DND-41 (cell line): ENCODE measurements around the gene KCTD21.
A peak's percentile ranks its signal among the peaks of the same experiment; 100 is the strongest.

Source experiments
- ATAC-seq: fragments of 200-7000 bp; cut with Tn5 transposase; 3 replicates; pipeline ENCODE4 v1.9.1; 2021; ENCODE audit warnings: low read depth; ENCODE audit not compliant: insufficient read depth
- DNase-seq: peaks from one replicate; pipeline ENCODE4 v3.0.0-alpha.2; 2020
- H2AFZ ChIP-seq: 2 replicates; pipeline ENCODE4 v1.6.0; 2012; ENCODE audit warnings: low read depth, low read length
- H3K27ac ChIP-seq: 2 replicates; pipeline ENCODE4 v1.5.1; 2012; ENCODE audit warnings: low read length, inconsistent platforms
- H3K27me3 ChIP-seq: fragments of 200-600 bp; sonication (generic); 2 replicates; pipeline ENCODE4 v1.6.0; 2012; ENCODE audit warnings: low read length, mild to moderate bottlenecking, inconsistent platforms; ENCODE audit not compliant: insufficient read depth, poor library complexity
- H3K36me3 ChIP-seq: 2 replicates; pipeline ENCODE4 v1.5.1; 2012; ENCODE audit warnings: low read length, inconsistent platforms; ENCODE audit not compliant: insufficient read depth
- H3K4me1 ChIP-seq: 2 replicates; pipeline ENCODE4 v1.5.1; 2012; ENCODE audit warnings: mild to moderate bottlenecking, low read length; ENCODE audit not compliant: insufficient read depth
- H3K4me2 ChIP-seq: 2 replicates; pipeline ENCODE4 v1.6.0; 2012; ENCODE audit warnings: mild to moderate bottlenecking, moderate library complexity, low read length, inconsistent platforms; ENCODE audit not compliant: insufficient read depth
- H3K4me3 ChIP-seq, 2 experiments: fragments of 200-600 bp in 1 of 2; shearing (Covaris generic) in 1 of 2; 2 replicates each; pipeline ENCODE4 v1.5.1; 2012 to 2016; ENCODE audit warnings: inconsistent platforms in 2 of 2, low read length in 2 of 2, mild to moderate bottlenecking in 2 of 2, low read depth in 1 of 2, moderate library complexity in 1 of 2
- H3K79me2 ChIP-seq: 2 replicates; pipeline ENCODE4 v1.6.0; 2012; ENCODE audit warnings: low read length, inconsistent platforms; ENCODE audit not compliant: insufficient read depth
- H3K9ac ChIP-seq: 2 replicates; pipeline ENCODE4 v1.6.0; 2012; ENCODE audit warnings: low read depth, mild to moderate bottlenecking, inconsistent platforms, low read length, moderate library complexity
- H3K9me3 ChIP-seq: 2 replicates; pipeline ENCODE4 v1.5.1; 2012; ENCODE audit warnings: low read length, moderate library complexity, mild to moderate bottlenecking, inconsistent platforms; ENCODE audit not compliant: insufficient read depth, severe bottlenecking
- H4K20me1 ChIP-seq: 2 replicates; pipeline ENCODE4 v1.6.0; 2012; ENCODE audit warnings: low read length; ENCODE audit not compliant: insufficient read depth
- EZH2 ChIP-seq: IDR thresholded peaks from 3 replicates; pipeline ENCODE4 v1.6.1; 2012; ENCODE audit warnings: borderline replicate concordance, low read depth, mild to moderate bottlenecking, moderate library complexity, low read length, inconsistent platforms; ENCODE audit not compliant: severe bottlenecking
- TF ChIP-seq, protein P1 (sequence below): IDR thresholded peaks from 2 replicates; pipeline ENCODE4 v1.5.1; 2012; ENCODE audit warnings: borderline replicate concordance, low read length, moderate library complexity, mild to moderate bottlenecking; ENCODE audit not compliant: poor library complexity, severe bottlenecking; ENCODE audit errors: extremely low read depth

Gene KCTD21

DNA sequence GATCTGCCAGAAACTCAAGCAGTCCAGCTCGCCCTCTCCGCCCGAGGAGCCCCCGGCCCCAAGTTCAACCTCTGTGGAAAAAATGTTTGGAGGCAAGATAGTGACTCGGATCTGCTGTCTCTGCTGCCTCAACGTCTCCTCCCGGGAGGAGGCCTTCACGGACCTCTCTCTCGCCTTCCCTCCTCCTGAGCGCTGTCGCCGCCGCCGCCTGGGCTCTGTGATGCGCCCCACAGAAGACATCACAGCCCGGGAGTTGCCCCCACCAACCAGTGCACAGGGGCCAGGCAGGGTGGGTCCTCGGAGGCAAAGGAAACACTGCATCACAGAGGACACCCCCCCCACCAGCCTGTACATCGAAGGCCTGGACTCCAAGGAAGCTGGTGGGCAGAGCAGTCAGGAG lies 21.1 kb upstream of the KCTD21 start:
- Histone ChIP-seq H2AFZ (no peak overlapping the region), H3K9ac (no peak overlapping the region), H3K36me3 (peaks cover 42% of the 10 kb centered on the region), H3K4me3 (no peak overlapping the region), H3K27ac (no peak overlapping the region), H3K9me3 (no peaks in the 10 kb centered on the region), H3K4me2 (no peak overlapping the region), H4K20me1 (0 out of 2 replicates have a peak, but pooled peaks cover 4% of the 10 kb centered on the region), H3K4me1 (peaks cover 2% of the 10 kb centered on the region; the same call in 1 of the 2 replicates), H3K79me2 (no peaks in the 10 kb centered on the region), H3K27me3 (no peaks in the 10 kb centered on the region)
- ATAC-seq (no peak), DNase-seq (no peak)
- TF ChIP-seq, protein P1, sequence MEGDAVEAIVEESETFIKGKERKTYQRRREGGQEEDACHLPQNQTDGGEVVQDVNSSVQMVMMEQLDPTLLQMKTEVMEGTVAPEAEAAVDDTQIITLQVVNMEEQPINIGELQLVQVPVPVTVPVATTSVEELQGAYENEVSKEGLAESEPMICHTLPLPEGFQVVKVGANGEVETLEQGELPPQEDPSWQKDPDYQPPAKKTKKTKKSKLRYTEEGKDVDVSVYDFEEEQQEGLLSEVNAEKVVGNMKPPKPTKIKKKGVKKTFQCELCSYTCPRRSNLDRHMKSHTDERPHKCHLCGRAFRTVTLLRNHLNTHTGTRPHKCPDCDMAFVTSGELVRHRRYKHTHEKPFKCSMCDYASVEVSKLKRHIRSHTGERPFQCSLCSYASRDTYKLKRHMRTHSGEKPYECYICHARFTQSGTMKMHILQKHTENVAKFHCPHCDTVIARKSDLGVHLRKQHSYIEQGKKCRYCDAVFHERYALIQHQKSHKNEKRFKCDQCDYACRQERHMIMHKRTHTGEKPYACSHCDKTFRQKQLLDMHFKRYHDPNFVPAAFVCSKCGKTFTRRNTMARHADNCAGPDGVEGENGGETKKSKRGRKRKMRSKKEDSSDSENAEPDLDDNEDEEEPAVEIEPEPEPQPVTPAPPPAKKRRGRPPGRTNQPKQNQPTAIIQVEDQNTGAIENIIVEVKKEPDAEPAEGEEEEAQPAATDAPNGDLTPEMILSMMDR: no peak
- TF ChIP-seq EZH2: no peak

DNA sequence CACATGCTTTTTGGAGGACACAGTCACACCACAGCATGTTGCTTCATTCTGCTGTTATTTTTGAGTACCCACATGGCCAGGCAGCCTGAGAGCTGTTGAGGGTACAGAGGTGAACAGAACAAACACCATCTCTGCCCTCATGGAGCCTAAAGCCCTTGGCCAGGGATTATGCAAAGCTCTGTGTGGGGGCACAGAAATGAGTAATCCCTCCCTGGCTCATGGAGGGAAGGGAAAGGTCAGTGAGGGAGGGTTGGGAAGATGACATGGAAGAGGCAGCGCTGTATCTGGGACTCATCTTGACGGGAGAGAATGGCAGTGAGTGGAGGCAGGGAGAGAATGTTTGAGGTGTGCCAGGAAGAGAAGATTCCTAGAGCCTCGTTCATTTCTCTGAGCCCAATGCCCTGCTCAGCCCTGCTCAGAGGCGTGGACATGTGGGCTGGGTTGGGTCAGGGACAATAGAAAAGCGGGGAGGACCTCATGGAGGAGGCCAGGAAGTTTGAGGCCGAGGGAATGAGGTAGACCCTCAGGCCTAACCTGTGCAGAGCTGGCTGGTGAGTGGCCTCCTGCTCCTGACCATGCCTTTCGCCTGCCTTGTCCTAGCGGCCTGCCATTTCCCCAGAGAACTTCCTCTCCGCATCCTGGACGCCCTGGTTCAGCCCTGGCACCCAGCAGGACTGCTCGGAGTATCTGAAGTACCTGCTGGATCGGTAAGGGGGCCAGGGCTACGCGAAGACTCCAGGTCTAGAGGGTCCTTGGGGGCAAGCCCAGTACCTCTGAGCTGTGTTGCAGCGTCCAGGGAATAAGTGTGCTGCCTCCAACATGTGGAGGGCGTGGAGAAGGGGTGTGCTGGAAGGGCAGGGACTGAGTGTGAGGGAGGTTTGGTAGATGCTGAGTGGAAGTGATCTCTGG lies 20.1 kb upstream of the KCTD21 start:
- DNase-seq: no peak
- ATAC-seq: peak; percentile 2; the same call in 1 of the 3 replicates
- TF ChIP-seq, protein P1: no peak
- H3K4me2 ChIP-seq: no peak overlapping the region
- no peaks in the 10 kb centered on the region for H3K79me2 ChIP-seq
- H3K4me1 ChIP-seq: peaks cover 9% of the 10 kb centered on the region
- H3K9ac ChIP-seq: no peak overlapping the region
- H2AFZ ChIP-seq: no peak overlapping the region
- H3K9me3 ChIP-seq: no peaks in the 10 kb centered on the region
- H3K36me3 ChIP-seq: peaks cover 33% of the 10 kb centered on the region
- H3K27ac ChIP-seq: 0 out of 2 replicates have a peak overlapping the region, but pooled peaks have one; percentile 25
- H3K27me3 ChIP-seq: no peaks in the 10 kb centered on the region
- no peak overlapping the region for H3K4me3 ChIP-seq
- 0 out of 2 replicates have a peak, but pooled peaks cover 4% of the 10 kb centered on the region for H4K20me1 ChIP-seq

DNA sequence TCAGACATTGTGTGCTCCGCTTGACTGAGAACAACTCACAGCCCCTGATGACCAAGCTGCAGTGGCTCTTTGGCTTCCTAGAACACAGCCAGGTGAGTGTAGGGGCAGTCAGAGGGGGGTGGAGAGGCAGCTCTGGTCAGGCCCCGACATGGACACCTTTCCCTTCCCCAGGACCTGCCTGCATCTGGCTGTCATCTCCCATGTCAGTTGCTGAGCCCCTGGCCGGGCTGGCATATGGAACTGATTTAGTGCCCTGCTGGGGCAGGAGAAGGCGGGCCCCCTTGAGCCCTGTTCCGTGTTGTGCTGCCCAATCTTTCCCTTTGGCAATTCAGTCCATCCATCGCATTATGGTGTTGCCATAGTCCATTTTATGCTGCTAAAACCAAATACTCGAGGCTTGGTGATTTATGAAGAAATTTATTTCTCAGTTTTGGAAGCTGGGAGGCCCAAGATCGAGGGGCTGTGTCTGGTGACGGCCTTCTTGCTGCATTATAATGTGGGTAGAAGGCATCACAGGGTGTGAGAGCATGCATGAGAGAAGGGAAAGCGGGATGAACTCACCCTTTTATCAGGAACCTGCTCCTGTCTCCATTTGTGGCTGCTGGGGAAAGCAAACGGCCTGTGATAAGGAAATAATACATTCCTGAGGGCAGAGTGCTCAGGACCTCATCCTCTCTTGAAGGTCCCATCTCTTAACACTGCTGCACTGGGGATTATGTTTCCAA lies 19.3 kb upstream of the KCTD21 start:
- H3K27me3 ChIP-seq: no peaks in the 10 kb centered on the region
- no peak for TF ChIP-seq EZH2
- TF ChIP-seq, protein P1: no peak
- H3K4me1 ChIP-seq: peaks cover 17% of the 10 kb centered on the region
- DNase-seq: no peak
- no peaks in the 10 kb centered on the region for H3K79me2 ChIP-seq
- no peak overlapping the region for H3K9ac ChIP-seq
- H3K27ac ChIP-seq: 0 out of 2 replicates have a peak overlapping the region, but pooled peaks have one; percentile 25
- H2AFZ ChIP-seq: no peak overlapping the region
- H3K36me3 ChIP-seq: peaks cover 25% of the 10 kb centered on the region
- no peak overlapping the region for H3K4me3 ChIP-seq
- no peaks in the 10 kb centered on the region for H3K9me3 ChIP-seq
- H4K20me1 ChIP-seq: no peaks in the 10 kb centered on the region
- ATAC-seq: no peak
- H3K4me2 ChIP-seq: no peak overlapping the region
